IPS DF 4.7 (cell line): ENCODE measurements around the gene ANKFY1.
"Not testable (repeated sequence)": the region's sequence is repeated elsewhere in the genome, so short reads cannot be mapped to it uniquely, and the experiment has no call there.

Experiments
- DNase-seq: peaks from one replicate; pipeline ENCODE4 v3.0.0-alpha.2; 2013; ENCODE audit warnings: low spot score; ENCODE audit errors: extremely low read depth

The ANKFY1 gene

GRCh38 chr17:4215882-4216570 lies 47.8 kb downstream of the ANKFY1 start:
- DNase-seq: no peak

GRCh38 chr17:4214157-4214556 lies 49.6 kb downstream of the ANKFY1 start:
- DNase-seq: no peak

GRCh38 chr17:4209611-4210010 lies 54.2 kb downstream of the ANKFY1 start:
- no peak for DNase-seq

- DNase-seq: no peak
Observed at GRCh38 chr17:4208238-4208637, 55.5 kb downstream of the ANKFY1 start.

GRCh38 chr17:4206962-4207361 lies 56.8 kb downstream of the ANKFY1 start:
- DNase-seq: no peak

GRCh38 chr17:4205917-4206316 lies 57.9 kb downstream of the ANKFY1 start:
- no peak for DNase-seq

- no peak for DNase-seq
Observed at GRCh38 chr17:4204710-4205173, 59.0 kb downstream of the ANKFY1 start.

GRCh38 chr17:4204190-4204589 lies 59.6 kb downstream of the ANKFY1 start:
- no peak for DNase-seq

- DNase-seq: no peak
Observed at GRCh38 chr17:4201226-4201625, 62.6 kb downstream of the ANKFY1 start.

GRCh38 chr17:4199818-4200402 lies 63.9 kb downstream of the ANKFY1 start:
- peak; percentile 30 for DNase-seq

- no peak for DNase-seq
Observed at GRCh38 chr17:4198995-4199394, 64.8 kb downstream of the ANKFY1 start.

GRCh38 chr17:4195306-4195705 lies 68.5 kb downstream of the ANKFY1 start:
- no peak for DNase-seq

- DNase-seq: no peak
Observed at GRCh38 chr17:4194796-4195195, 69.0 kb downstream of the ANKFY1 start.

GRCh38 chr17:4190791-4191190 lies 73.0 kb downstream of the ANKFY1 start:
- not testable (repeated sequence) for DNase-seq

GRCh38 chr17:4189280-4189679 lies 74.5 kb downstream of the ANKFY1 start:
- no peak for DNase-seq

- DNase-seq: no peak
Observed at GRCh38 chr17:4188076-4188475, 75.7 kb downstream of the ANKFY1 start.

GRCh38 chr17:4187076-4187475 lies 76.7 kb downstream of the ANKFY1 start:
- DNase-seq: peak; percentile 14

GRCh38 chr17:4186357-4186881 lies 77.4 kb downstream of the ANKFY1 start:
- DNase-seq: no peak

GRCh38 chr17:4185656-4186055 lies 78.1 kb downstream of the ANKFY1 start:
- no peak for DNase-seq

GRCh38 chr17:4184811-4185210 lies 79.0 kb downstream of the ANKFY1 start:
- DNase-seq: no peak

GRCh38 chr17:4182043-4182442 lies 81.7 kb downstream of the ANKFY1 start:
- no peak for DNase-seq

- DNase-seq: no peak
Observed at GRCh38 chr17:4180791-4181190, 83.0 kb downstream of the ANKFY1 start.

- DNase-seq: no peak
Observed at GRCh38 chr17:4179071-4179470, 84.7 kb downstream of the ANKFY1 start.
